Neural cell (in vitro differentiated cells): ENCODE results near the gene SLC13A2. TPM values are rescaled to one million over a fixed set of nuclear protein-coding genes. Genes with fewer than 3 reads are reported as not detected.

Experiments
- H2AFZ ChIP-seq: fragments of 200-600, 300-800 bp; sonication (generic), shearing (Covaris generic); 2 replicates; pipeline ENCODE4 v1.6.0; 2014; ENCODE audit warnings: low read depth, mild to moderate bottlenecking, antibody characterized with exemption, low read length, moderate library complexity
- H3F3A ChIP-seq: fragments of 200-600 bp; shearing (Covaris generic); 2 replicates; pipeline ENCODE4 v1.6.1; 2016; ENCODE audit warnings: mild to moderate bottlenecking, moderate library complexity, mixed read lengths, antibody characterized with exemption, low read length; ENCODE audit not compliant: insufficient read depth, poor library complexity, severe bottlenecking
- H3K27ac ChIP-seq: fragments of 200-600, 300-800 bp; sonication (generic), shearing (Covaris generic); 2 replicates; pipeline ENCODE4 v1.5.1; 2014; ENCODE audit warnings: mild to moderate bottlenecking, low read length, moderate library complexity
- H3K27me3 ChIP-seq: fragments of 300-800, 200-600 bp; sonication (generic), shearing (Covaris generic); 2 replicates; pipeline ENCODE4 v1.6.0; 2014; ENCODE audit warnings: mild to moderate bottlenecking, low read depth, low read length, moderate library complexity; ENCODE audit not compliant: insufficient read depth
- H3K36me3 ChIP-seq: fragments of 300-800, 200-600 bp; sonication (generic), shearing (Covaris generic); 2 replicates; pipeline ENCODE4 v1.5.1; 2014; ENCODE audit warnings: mild to moderate bottlenecking, antibody characterized with exemption, low read length, moderate library complexity; ENCODE audit not compliant: insufficient read depth
- H3K4me2 ChIP-seq: fragments of 300-800, 200-600 bp; sonication (generic), shearing (Covaris generic); 2 replicates; pipeline ENCODE4 v1.6.0; 2014; ENCODE audit warnings: mild to moderate bottlenecking, low read length
- H3K4me3 ChIP-seq: fragments of 300-800, 200-600 bp; sonication (generic), shearing (Covaris generic); 2 replicates; pipeline ENCODE4 v1.5.1; 2014; ENCODE audit warnings: mild to moderate bottlenecking, low read length, moderate library complexity
- H3K79me2 ChIP-seq: fragments of 200-600 bp; shearing (Covaris generic); replicated peaks from 2 replicates; pipeline ENCODE4 v1.6.0; 2014; ENCODE audit warnings: mild to moderate bottlenecking, low read length, moderate library complexity; ENCODE audit not compliant: insufficient read depth
- H3K9ac ChIP-seq: fragments of 300-800, 200-600 bp; sonication (generic), shearing (Covaris generic); 2 replicates; pipeline ENCODE4 v1.6.1; 2016; ENCODE audit warnings: mild to moderate bottlenecking, low read length, mixed read lengths
- H3K9me2 ChIP-seq: fragments of 200-600 bp; shearing (Covaris generic); 2 replicates; pipeline ENCODE4 v1.6.1; 2016; ENCODE audit warnings: mild to moderate bottlenecking, low read length, mixed read lengths; ENCODE audit not compliant: insufficient read depth
- H3K9me3 ChIP-seq: fragments of 200-600, 300-800 bp; sonication (generic), shearing (Covaris generic); 2 replicates; pipeline ENCODE4 v1.6.1; 2016; ENCODE audit warnings: mild to moderate bottlenecking, mixed run types, low read length, moderate library complexity, mixed read lengths
- H4K20me1 ChIP-seq: fragments of 200-600 bp; shearing (Covaris generic); 2 replicates; pipeline ENCODE4 v1.6.1; 2016; ENCODE audit warnings: mild to moderate bottlenecking, mixed run types; ENCODE audit not compliant: insufficient read depth
- EP300 ChIP-seq: fragments of 450-650 bp; conservative IDR thresholded peaks from 2 replicates; pipeline ENCODE4 v1.6.1; 2014; ENCODE audit warnings: antibody characterized with exemption, mild to moderate bottlenecking, moderate library complexity; ENCODE audit not compliant: poor library complexity, severe bottlenecking
- EZH2 ChIP-seq: fragments of 200-600, 300-800 bp; shearing (Covaris generic), sonication (generic); IDR thresholded peaks from 2 replicates; pipeline ENCODE4 v1.6.1; 2014; ENCODE audit warnings: antibody characterized with exemption, low read length, borderline replicate concordance, mild to moderate bottlenecking; ENCODE audit not compliant: insufficient read depth, poor library complexity, severe bottlenecking
- MXI1 ChIP-seq: fragments of 450-650 bp; conservative IDR thresholded peaks from 2 replicates; pipeline ENCODE4 v1.6.1; 2014; ENCODE audit warnings: antibody characterized with exemption, mild to moderate bottlenecking; ENCODE audit not compliant: poor library complexity, severe bottlenecking
- POLR2AphosphoS5 ChIP-seq: IDR thresholded peaks from 2 replicates; pipeline ENCODE4 v1.6.1; 2012
- RAD21 ChIP-seq: fragments of 450-650 bp; conservative IDR thresholded peaks from 2 replicates; pipeline ENCODE4 v1.6.1; 2014; ENCODE audit warnings: antibody characterized with exemption, mild to moderate bottlenecking, moderate library complexity
- REST ChIP-seq: IDR thresholded peaks from 2 replicates; pipeline ENCODE4 v1.6.1; 2012; ENCODE audit warnings: borderline replicate concordance
- SMC3 ChIP-seq: fragments of 450-650 bp; conservative IDR thresholded peaks from 2 replicates; pipeline ENCODE4 v1.6.1; 2014; ENCODE audit warnings: antibody characterized with exemption, mild to moderate bottlenecking, moderate library complexity; ENCODE audit not compliant: poor library complexity
- TAF1 ChIP-seq: IDR thresholded peaks from 2 replicates; pipeline ENCODE4 v1.6.1; 2012; ENCODE audit warnings: low read depth
- polyA minus RNA-seq: library from RNA; depleted of rRNA, polyadenylated mRNA; stranded (reverse); fragments of >200 nt; gene quantifications from 2 replicates; pipeline ENCODE4 v1.2.3, GENCODE V29; 2014
- polyA plus RNA-seq: library from polyadenylated mRNA; depleted of rRNA; stranded (reverse); fragments of >200 nt; gene quantifications from 2 replicates; pipeline ENCODE4 v1.2.3, GENCODE V29; 2014
- TF ChIP-seq, protein P1 (sequence below): fragments of 450-650 bp; IDR thresholded peaks from 2 replicates; pipeline ENCODE4 v1.5.1; 2014; ENCODE audit warnings: antibody characterized with exemption, mild to moderate bottlenecking, moderate library complexity; ENCODE audit not compliant: poor library complexity, severe bottlenecking

The SLC13A2 gene, protein sequence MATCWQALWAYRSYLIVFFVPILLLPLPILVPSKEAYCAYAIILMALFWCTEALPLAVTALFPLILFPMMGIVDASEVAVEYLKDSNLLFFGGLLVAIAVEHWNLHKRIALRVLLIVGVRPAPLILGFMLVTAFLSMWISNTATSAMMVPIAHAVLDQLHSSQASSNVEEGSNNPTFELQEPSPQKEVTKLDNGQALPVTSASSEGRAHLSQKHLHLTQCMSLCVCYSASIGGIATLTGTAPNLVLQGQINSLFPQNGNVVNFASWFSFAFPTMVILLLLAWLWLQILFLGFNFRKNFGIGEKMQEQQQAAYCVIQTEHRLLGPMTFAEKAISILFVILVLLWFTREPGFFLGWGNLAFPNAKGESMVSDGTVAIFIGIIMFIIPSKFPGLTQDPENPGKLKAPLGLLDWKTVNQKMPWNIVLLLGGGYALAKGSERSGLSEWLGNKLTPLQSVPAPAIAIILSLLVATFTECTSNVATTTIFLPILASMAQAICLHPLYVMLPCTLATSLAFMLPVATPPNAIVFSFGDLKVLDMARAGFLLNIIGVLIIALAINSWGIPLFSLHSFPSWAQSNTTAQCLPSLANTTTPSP
- polyA plus RNA-seq (not detected in 2 replicates), polyA minus RNA-seq (not detected in 2 replicates)

- no peak within 1 kb of the TSS for H3K4me2 ChIP-seq
- no peaks in the 10 kb centered on the region for H3K9me2 ChIP-seq
- H3K27ac ChIP-seq = no peak within 1 kb of the TSS
- no peak within 1 kb of the TSS for H3K4me3 ChIP-seq
- no peak within 1 kb of the TSS for H2AFZ ChIP-seq
- H3K27me3 ChIP-seq = no peaks in the 10 kb centered on the region
- no peaks in the 10 kb centered on the region for H3F3A ChIP-seq
- H3K79me2 ChIP-seq = no peaks in the 10 kb centered on the region
- TF ChIP-seq EZH2 (no peak), TAF1 (no peak), SMC3 (no peak), REST (no peak), POLR2AphosphoS5 (no peak), MXI1 (no peak), EP300 (no peak), RAD21 (no peak)
- TF ChIP-seq, protein P1, sequence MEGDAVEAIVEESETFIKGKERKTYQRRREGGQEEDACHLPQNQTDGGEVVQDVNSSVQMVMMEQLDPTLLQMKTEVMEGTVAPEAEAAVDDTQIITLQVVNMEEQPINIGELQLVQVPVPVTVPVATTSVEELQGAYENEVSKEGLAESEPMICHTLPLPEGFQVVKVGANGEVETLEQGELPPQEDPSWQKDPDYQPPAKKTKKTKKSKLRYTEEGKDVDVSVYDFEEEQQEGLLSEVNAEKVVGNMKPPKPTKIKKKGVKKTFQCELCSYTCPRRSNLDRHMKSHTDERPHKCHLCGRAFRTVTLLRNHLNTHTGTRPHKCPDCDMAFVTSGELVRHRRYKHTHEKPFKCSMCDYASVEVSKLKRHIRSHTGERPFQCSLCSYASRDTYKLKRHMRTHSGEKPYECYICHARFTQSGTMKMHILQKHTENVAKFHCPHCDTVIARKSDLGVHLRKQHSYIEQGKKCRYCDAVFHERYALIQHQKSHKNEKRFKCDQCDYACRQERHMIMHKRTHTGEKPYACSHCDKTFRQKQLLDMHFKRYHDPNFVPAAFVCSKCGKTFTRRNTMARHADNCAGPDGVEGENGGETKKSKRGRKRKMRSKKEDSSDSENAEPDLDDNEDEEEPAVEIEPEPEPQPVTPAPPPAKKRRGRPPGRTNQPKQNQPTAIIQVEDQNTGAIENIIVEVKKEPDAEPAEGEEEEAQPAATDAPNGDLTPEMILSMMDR = no peak
- no peaks in the 10 kb centered on the region for H4K20me1 ChIP-seq
- no peak within 1 kb of the TSS for H3K9ac ChIP-seq
- no peaks in the 10 kb centered on the region for H3K9me3 ChIP-seq
- H3K36me3 ChIP-seq = no peaks in the 10 kb centered on the region
These were observed at the start of gene SLC13A2 for GRCh38 chr17:28473542-28473941. TSS of gene SLC13A2 (plus strand) at chr17:28473644. CDS start at chr17:28473713, 69 bp downstream.

DNA sequence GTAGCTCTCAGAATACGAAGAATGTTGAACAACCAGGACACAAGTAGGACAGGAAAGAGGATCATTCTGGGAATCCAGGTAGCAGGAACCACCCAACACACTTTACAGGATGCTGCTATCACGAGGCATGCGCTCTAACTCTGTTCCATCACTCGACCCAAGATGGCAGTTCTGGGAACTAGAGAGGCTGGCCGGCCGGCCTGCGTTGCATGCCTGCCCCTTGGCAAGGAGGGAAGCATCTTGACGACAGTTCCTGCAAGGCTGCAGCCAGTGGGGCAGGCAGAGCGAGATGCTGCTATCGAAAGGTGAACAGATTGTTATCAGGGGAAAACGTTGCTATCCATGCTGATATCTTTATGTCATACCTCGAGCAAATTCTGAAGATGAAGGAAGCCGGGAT lies 48.2 kb upstream of the SLC13A2 start:
- no peak overlapping the region for H3K4me3 ChIP-seq
- no peaks in the 10 kb centered on the region for H3K79me2 ChIP-seq
- no peaks in the 10 kb centered on the region for H4K20me1 ChIP-seq
- no peak overlapping the region for H2AFZ ChIP-seq
- TF ChIP-seq TAF1 (no peak), RAD21 (no peak), POLR2AphosphoS5 (no peak), SMC3 (no peak), MXI1 (no peak), EP300 (no peak), EZH2 (no peak), REST (no peak)
- TF ChIP-seq, protein P1 = no peak
- no peaks in the 10 kb centered on the region for H3K36me3 ChIP-seq
- no peaks in the 10 kb centered on the region for H3K27me3 ChIP-seq
- no peaks in the 10 kb centered on the region for H3K9me2 ChIP-seq
- no peaks in the 10 kb centered on the region for H3F3A ChIP-seq
- no peak overlapping the region for H3K4me2 ChIP-seq
- no peak overlapping the region for H3K27ac ChIP-seq
- no peak overlapping the region for H3K9ac ChIP-seq
- H3K9me3 ChIP-seq = no peaks in the 10 kb centered on the region
